MCF 10A (cell line): Measurements from ENCODE around the gene MTUS2. TPM values are rescaled to one million over a fixed set of nuclear protein-coding genes. Genes with fewer than 3 reads are reported as not detected.

Experiments
- BruUV-seq: library from RNA; stranded (reverse); fragments of 400-500 nt; replicated peaks from 2 replicates; lab custom pipeline; 2021; lab: Mats Ljungman, UMichigan
- CTCF ChIA-PET: fragments of 300-600 bp; sonication (Branson Sonifier 250); formaldehyde crosslinking; extraction: SDS; loops from one replicate; lab custom pipeline; 2021; ENCODE audit warnings: antibody characterized with exemption, inconsistent platforms; lab: Yijun Ruan, JAX
- POLR2A ChIA-PET: fragments of 300-600, 350-650 bp; sonication (Branson Sonifier 250); formaldehyde crosslinking; extraction: SDS; loops from one replicate; lab custom pipeline; 2020; ENCODE audit warnings: antibody characterized with exemption, inconsistent platforms; lab: Yijun Ruan, JAX
- DNase-seq: peaks from one replicate; pipeline ENCODE4 v3.0.0-alpha.2; 2018; ENCODE audit not compliant: unreplicated experiment
- H3K27ac Mint-ChIP-seq: one replicate; pipeline ENCODE4 v1.8.0; 2022; ENCODE audit warnings: mild to moderate bottlenecking, low read depth, mixed read lengths; ENCODE audit not compliant: unreplicated experiment
- H3K27me3 Mint-ChIP-seq: one replicate; pipeline ENCODE4 v1.8.0; 2022; ENCODE audit warnings: mixed read lengths; ENCODE audit not compliant: insufficient read depth, unreplicated experiment
- H3K36me3 Mint-ChIP-seq: one replicate; pipeline ENCODE4 v1.8.0; 2022; ENCODE audit warnings: mild to moderate bottlenecking, moderate library complexity, mixed read lengths; ENCODE audit not compliant: insufficient read depth, unreplicated experiment
- H3K4me1 Mint-ChIP-seq: one replicate; pipeline ENCODE4 v1.8.0; 2022; ENCODE audit warnings: mixed read lengths; ENCODE audit not compliant: insufficient read depth, unreplicated experiment
- H3K4me3 Mint-ChIP-seq: one replicate; pipeline ENCODE4 v1.8.0; 2022; ENCODE audit warnings: mild to moderate bottlenecking, moderate library complexity, mixed read lengths; ENCODE audit not compliant: unreplicated experiment
- H3K9me3 Mint-ChIP-seq: one replicate; pipeline ENCODE4 v1.8.0; 2022; ENCODE audit warnings: mixed read lengths; ENCODE audit not compliant: unreplicated experiment
- intact Hi-C: fragments of 100-400 bp; cut with micrococcal nuclease; formaldehyde crosslinking; loops from 2 replicates; pipeline ENCODE4 v1.14.1; 2022
- total RNA-seq: library from RNA; stranded (reverse); gene quantifications from 2 replicates; pipeline ENCODE4 v1.2.3, GENCODE V29; 2022
- TF ChIP-seq, protein P1 (sequence below): fragments of 200-600 bp; IDR thresholded peaks from one replicate; pipeline ENCODE4 v1.8.0; 2022; ENCODE audit warnings: antibody characterized with exemption, mild to moderate bottlenecking; ENCODE audit not compliant: unreplicated experiment

MTUS2 gene
- total RNA-seq, 1 experiment from 2014 or later, result not detected

- Mint-ChIP-seq H3K4me1 (no peaks in the 10 kb centered on the region), H3K27me3 (no peaks in the 10 kb centered on the region), H3K9me3 (peaks cover 39% of the 10 kb centered on the region), H3K4me3 (no peak overlapping the region), H3K36me3 (no peaks in the 10 kb centered on the region), H3K27ac (no peak overlapping the region)
- TF ChIP-seq, protein P1, sequence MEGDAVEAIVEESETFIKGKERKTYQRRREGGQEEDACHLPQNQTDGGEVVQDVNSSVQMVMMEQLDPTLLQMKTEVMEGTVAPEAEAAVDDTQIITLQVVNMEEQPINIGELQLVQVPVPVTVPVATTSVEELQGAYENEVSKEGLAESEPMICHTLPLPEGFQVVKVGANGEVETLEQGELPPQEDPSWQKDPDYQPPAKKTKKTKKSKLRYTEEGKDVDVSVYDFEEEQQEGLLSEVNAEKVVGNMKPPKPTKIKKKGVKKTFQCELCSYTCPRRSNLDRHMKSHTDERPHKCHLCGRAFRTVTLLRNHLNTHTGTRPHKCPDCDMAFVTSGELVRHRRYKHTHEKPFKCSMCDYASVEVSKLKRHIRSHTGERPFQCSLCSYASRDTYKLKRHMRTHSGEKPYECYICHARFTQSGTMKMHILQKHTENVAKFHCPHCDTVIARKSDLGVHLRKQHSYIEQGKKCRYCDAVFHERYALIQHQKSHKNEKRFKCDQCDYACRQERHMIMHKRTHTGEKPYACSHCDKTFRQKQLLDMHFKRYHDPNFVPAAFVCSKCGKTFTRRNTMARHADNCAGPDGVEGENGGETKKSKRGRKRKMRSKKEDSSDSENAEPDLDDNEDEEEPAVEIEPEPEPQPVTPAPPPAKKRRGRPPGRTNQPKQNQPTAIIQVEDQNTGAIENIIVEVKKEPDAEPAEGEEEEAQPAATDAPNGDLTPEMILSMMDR, result no peak
- no TSS peak for BruUV-seq
- CTCF ChIA-PET, result no interaction called here
- POLR2A ChIA-PET, result no interaction called here
- DNase-seq, result no peak
- intact Hi-C loops, result no loop called here
Measured at GRCh38 chr13:29021717-29022116, 201.6 kb downstream of the MTUS2 start.

DNA sequence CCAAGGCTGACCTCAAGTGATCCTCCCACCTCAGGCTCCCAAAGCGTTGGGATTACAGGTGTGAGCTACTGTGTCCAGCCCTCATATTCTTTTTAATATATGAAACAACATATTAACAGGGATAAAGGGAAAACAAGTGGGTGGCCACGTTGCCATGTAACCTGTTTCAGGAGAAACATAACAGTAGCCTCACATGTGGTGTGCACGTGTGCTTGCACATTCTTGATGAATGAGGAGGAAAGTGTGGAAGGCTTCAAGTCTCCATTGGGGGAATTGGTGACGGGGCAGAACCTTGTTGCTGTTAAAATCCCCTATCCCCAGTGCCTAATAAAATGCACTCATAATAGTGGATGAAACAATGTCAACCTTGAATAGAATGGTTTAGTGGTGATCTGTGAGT, 202.3 kb downstream of the MTUS2 start:
- Mint-ChIP-seq H3K27ac (no peak overlapping the region), H3K36me3 (no peaks in the 10 kb centered on the region), H3K4me1 (no peaks in the 10 kb centered on the region), H3K4me3 (no peak overlapping the region), H3K27me3 (no peaks in the 10 kb centered on the region), H3K9me3 (peaks cover 39% of the 10 kb centered on the region)
- ChIA-PET POLR2A (no interaction called here), CTCF (no interaction called here)
- BruUV-seq, result no TSS peak
- intact Hi-C loops, result no loop called here
- DNase-seq, result no peak
- TF ChIP-seq, protein P1, result no peak

DNA sequence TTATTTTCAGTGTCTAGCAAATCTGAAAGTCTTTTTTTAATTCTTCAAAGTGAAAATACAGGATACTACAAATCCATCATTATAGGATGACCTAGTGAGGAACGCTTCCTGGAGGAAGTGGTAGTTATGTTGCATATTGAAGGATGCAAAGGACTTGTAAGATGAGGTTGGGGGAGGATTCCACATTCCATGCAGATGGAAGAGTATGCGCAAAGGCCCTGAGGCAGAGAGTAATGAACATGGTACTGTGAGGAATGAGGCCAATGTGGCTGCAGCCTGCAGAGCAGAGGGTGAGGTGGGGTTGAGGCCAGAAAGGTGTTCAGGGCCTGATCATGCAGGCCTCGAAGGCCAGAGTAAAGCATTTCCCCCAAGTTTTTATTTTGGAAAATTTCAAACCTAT, 202.8 kb downstream of the MTUS2 start:
- H3K27ac Mint-ChIP-seq, result no peak overlapping the region
- H3K27me3 Mint-ChIP-seq, result no peaks in the 10 kb centered on the region
- intact Hi-C loops, result no loop called here
- H3K4me1 Mint-ChIP-seq, result no peaks in the 10 kb centered on the region
- BruUV-seq, result no TSS peak
- no peaks in the 10 kb centered on the region for H3K36me3 Mint-ChIP-seq
- H3K4me3 Mint-ChIP-seq, result no peak overlapping the region
- DNase-seq, result no peak
- TF ChIP-seq, protein P1, result no peak
- CTCF ChIA-PET, result no interaction called here
- H3K9me3 Mint-ChIP-seq, result peaks cover 34% of the 10 kb centered on the region
- POLR2A ChIA-PET, result no interaction called here

GRCh38 chr13:29024783-29025182, 204.6 kb downstream of the MTUS2 start:
- ChIA-PET POLR2A (no interaction called here), CTCF (interaction anchor here (0.6 kb wide), 1 partner anchor 324 kb away, joined by 3 read pairs; no protein-coding TSS in a partner anchor)
- no peak overlapping the region for H3K27ac Mint-ChIP-seq
- H3K27me3 Mint-ChIP-seq, result no peaks in the 10 kb centered on the region
- no peaks in the 10 kb centered on the region for H3K36me3 Mint-ChIP-seq
- no peak for DNase-seq
- H3K4me1 Mint-ChIP-seq, result no peaks in the 10 kb centered on the region
- TF ChIP-seq, protein P1, result no peak
- no peak overlapping the region for H3K4me3 Mint-ChIP-seq
- no TSS peak for BruUV-seq
- intact Hi-C loops, result no loop called here
- peaks cover 35% of the 10 kb centered on the region for H3K9me3 Mint-ChIP-seq
